Mesendoderm (in vitro differentiated cells): ENCODE measurements around the gene TMEM86A.

Source experiments
- DNase-seq: peaks from one replicate; pipeline ENCODE4 v3.0.0; 2013
- H2AK5ac ChIP-seq: 2 replicates; pipeline ENCODE4 v1.6.1; 2013; ENCODE audit warnings: low read length, inconsistent platforms
- H2BK120ac ChIP-seq: 2 replicates; pipeline ENCODE4 v1.6.1; 2013; ENCODE audit warnings: low read depth, mild to moderate bottlenecking, low read length, moderate library complexity, mixed read lengths
- H2BK15ac ChIP-seq: replicated peaks from 2 replicates; pipeline ENCODE4 v1.6.1; 2013; ENCODE audit warnings: low read depth, mild to moderate bottlenecking, moderate library complexity
- H2BK5ac ChIP-seq: 2 replicates; pipeline ENCODE4 v1.6.1; 2013; ENCODE audit warnings: low read length, inconsistent platforms
- H3K18ac ChIP-seq: 2 replicates; pipeline ENCODE4 v1.6.1; 2013; ENCODE audit warnings: mild to moderate bottlenecking, low read length, mixed read lengths
- H3K23ac ChIP-seq: one replicate; pipeline ENCODE4 v1.6.1; 2013; ENCODE audit warnings: low read length
- H3K27ac ChIP-seq: 2 replicates; pipeline ENCODE4 v1.5.1; 2013; ENCODE audit warnings: low read depth, mild to moderate bottlenecking, inconsistent platforms, low read length, moderate library complexity
- H3K27me3 ChIP-seq: 2 replicates; pipeline ENCODE4 v1.6.1; 2013; ENCODE audit warnings: low read length, control low read depth, mild to moderate bottlenecking, inconsistent platforms; ENCODE audit not compliant: insufficient read depth, poor library complexity
- H3K36me3 ChIP-seq: 2 replicates; pipeline ENCODE4 v1.6.1; 2013; ENCODE audit warnings: low read length, inconsistent platforms; ENCODE audit not compliant: control insufficient read depth, insufficient read depth
- H3K4ac ChIP-seq: one replicate; pipeline ENCODE4 v1.6.1; 2013; ENCODE audit warnings: low read depth, mild to moderate bottlenecking, low read length, moderate library complexity
- H3K4me1 ChIP-seq: 2 replicates; pipeline ENCODE4 v1.6.1; 2013; ENCODE audit warnings: low read depth, low read length, inconsistent platforms; ENCODE audit not compliant: control insufficient read depth
- H3K4me2 ChIP-seq: 2 replicates; pipeline ENCODE4 v1.6.1; 2013; ENCODE audit warnings: low read length
- H3K4me3 ChIP-seq: 2 replicates; pipeline ENCODE4 v1.5.1; 2013; ENCODE audit warnings: mild to moderate bottlenecking, low read length
- H3K56ac ChIP-seq: one replicate; pipeline ENCODE4 v1.6.1; 2013; ENCODE audit warnings: low read length
- H3K79me1 ChIP-seq: 2 replicates; pipeline ENCODE4 v1.6.1; 2013; ENCODE audit warnings: low read length, inconsistent platforms
- H3K79me2 ChIP-seq: 2 replicates; pipeline ENCODE4 v1.6.1; 2013; ENCODE audit warnings: mild to moderate bottlenecking, low read length; ENCODE audit not compliant: control insufficient read depth, insufficient read depth
- H3K9ac ChIP-seq: 2 replicates; pipeline ENCODE4 v1.6.1; 2013; ENCODE audit warnings: low read length, inconsistent platforms
- H4K5ac ChIP-seq: one replicate; pipeline ENCODE4 v1.6.1; 2013; ENCODE audit warnings: low read length
- H4K8ac ChIP-seq: one replicate; pipeline ENCODE4 v1.6.1; 2013; ENCODE audit warnings: low read depth, mild to moderate bottlenecking, control low read depth, low read length, moderate library complexity
- WGBS: extraction: QIAGEN DNeasy Blood & Tissue Kit; methylation state at CpG from one replicate; pipeline ENCODE4 v1.1.7; 2013; ENCODE audit warnings: low lambda C conversion rate, missing lambda C conversion rate; ENCODE audit not compliant: insufficient coverage; ENCODE audit errors: extremely low coverage; 5-methylcytosine and 5-hydroxymethylcytosine counted together

The TMEM86A gene

DNA sequence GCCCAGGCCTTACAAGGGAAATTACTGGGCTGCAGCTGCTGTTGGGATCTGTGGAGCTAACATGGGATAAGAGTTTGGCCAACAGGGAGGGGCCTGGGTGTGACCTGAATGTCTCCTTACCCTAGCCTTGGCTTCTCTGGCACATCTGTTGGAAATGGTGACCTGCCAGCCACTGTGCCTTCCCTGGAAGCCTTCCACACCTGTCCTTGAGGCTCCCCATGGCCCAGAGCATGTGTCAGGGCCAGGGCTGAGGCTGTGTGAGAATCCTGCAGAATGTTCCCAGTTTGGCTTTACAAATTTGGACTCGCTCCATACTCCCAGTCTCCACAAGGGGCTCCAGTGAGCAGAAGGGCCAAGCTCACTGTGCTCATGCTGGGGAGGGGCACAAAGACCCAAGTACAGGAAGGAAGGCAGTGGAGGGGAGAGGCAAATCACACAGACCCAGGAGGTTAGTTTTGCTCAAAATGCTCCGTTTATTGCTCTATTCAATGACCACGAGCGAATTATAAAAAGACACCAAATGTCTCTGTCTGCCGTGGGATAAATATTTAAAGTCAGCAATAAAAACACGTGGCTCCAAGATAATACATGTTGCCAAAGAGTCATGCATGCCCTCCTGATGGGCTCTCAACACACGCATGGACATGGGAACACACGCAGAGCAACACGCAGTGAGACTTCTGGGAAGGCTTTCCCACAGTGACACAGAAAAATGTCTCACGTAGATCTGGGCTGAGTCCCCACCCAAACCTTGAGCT, 29.1 kb downstream of the TMEM86A start:
- no peak overlapping the region for H2BK5ac ChIP-seq
- H3K36me3 ChIP-seq = no peaks in the 10 kb centered on the region
- H3K79me2 ChIP-seq = no peaks in the 10 kb centered on the region
- H4K5ac ChIP-seq = no peak overlapping the region
- peak; percentile 83 for DNase-seq
- H3K9ac ChIP-seq = no peak overlapping the region
- no peak overlapping the region for H3K56ac ChIP-seq
- no peaks in the 10 kb centered on the region for H3K79me1 ChIP-seq
- no peak overlapping the region for H2BK120ac ChIP-seq
- H3K18ac ChIP-seq = no peak overlapping the region
- H3K4ac ChIP-seq = no peak overlapping the region
- no CpG with 5 or more reads among the region's 10 CpGs for WGBS
- no peak overlapping the region for H2BK15ac ChIP-seq
- no peaks in the 10 kb centered on the region for H3K27me3 ChIP-seq
- no peaks in the 10 kb centered on the region for H3K4me1 ChIP-seq
- no peak overlapping the region for H4K8ac ChIP-seq
- no peak overlapping the region for H3K27ac ChIP-seq
- H2AK5ac ChIP-seq = no peak overlapping the region
- no peak overlapping the region for H3K4me2 ChIP-seq
- H3K4me3 ChIP-seq = no peak overlapping the region
- no peak overlapping the region for H3K23ac ChIP-seq

DNA sequence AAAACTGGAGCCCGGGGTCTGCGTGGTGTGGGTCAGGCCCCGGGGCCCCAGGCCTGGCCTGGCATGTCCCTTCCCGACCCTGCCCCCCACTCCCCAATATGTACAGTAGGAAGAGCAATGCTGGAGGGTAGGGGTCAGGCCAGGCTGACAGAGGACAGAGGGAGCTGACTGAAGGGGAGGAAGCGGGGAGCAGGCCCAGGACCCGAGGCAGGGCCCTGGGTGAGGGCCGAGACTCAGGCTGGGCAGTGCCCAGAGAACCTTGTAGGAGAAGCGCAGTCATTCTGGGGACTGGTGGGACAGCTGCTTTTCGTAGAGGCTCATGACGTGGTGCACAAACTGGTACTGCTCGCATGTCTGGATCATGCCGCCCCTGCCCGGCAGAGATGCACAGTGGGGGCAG, 30.1 kb downstream of the TMEM86A start:
- Histone ChIP-seq H3K9ac (no peak overlapping the region), H3K36me3 (no peaks in the 10 kb centered on the region), H3K4me3 (no peak overlapping the region), H4K8ac (no peak overlapping the region), H3K4me2 (no peak overlapping the region), H3K4ac (no peak overlapping the region), H3K27me3 (no peaks in the 10 kb centered on the region), H3K79me1 (no peaks in the 10 kb centered on the region), H2AK5ac (no peak overlapping the region), H3K18ac (no peak overlapping the region), H3K79me2 (no peaks in the 10 kb centered on the region), H4K5ac (no peak overlapping the region), H2BK15ac (no peak overlapping the region), H2BK5ac (no peak overlapping the region), H2BK120ac (no peak overlapping the region), H3K4me1 (no peaks in the 10 kb centered on the region), H3K56ac (no peak overlapping the region), H3K27ac (no peak overlapping the region), H3K23ac (no peak overlapping the region)
- no CpG with 5 or more reads among the region's 13 CpGs for WGBS
- DNase-seq = no peak

DNA sequence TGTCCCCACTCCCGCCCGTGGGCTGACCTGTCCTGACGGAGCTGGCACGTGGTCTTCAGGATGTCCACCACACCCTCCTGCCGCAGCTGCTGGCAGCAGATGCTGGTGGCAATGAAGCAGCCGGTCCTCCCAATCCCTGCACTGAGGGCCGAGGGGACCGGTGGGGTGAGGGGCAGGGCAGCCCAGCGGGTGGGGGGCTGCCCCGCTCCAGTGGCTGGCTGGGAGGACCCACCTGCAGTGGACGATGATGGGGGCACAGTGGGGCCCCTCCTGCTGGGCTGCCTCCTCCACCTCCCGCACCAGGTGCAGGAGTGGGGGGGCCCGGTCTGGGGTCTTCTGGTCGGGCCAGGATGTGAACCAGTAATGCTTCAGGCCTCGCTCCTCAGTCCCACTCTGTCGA, 30.8 kb downstream of the TMEM86A start:
- H2AK5ac ChIP-seq = no peak overlapping the region
- H4K8ac ChIP-seq = no peak overlapping the region
- no peaks in the 10 kb centered on the region for H3K79me1 ChIP-seq
- H3K23ac ChIP-seq = no peak overlapping the region
- H3K56ac ChIP-seq = no peak overlapping the region
- H4K5ac ChIP-seq = no peak overlapping the region
- H3K4me3 ChIP-seq = no peak overlapping the region
- no peak overlapping the region for H2BK5ac ChIP-seq
- no peak overlapping the region for H3K9ac ChIP-seq
- no peaks in the 10 kb centered on the region for H3K4me1 ChIP-seq
- no peak overlapping the region for H2BK120ac ChIP-seq
- no peaks in the 10 kb centered on the region for H3K36me3 ChIP-seq
- H2BK15ac ChIP-seq = no peak overlapping the region
- no peak for DNase-seq
- H3K4me2 ChIP-seq = no peak overlapping the region
- WGBS = no CpG with 5 or more reads among the region's 16 CpGs
- H3K27ac ChIP-seq = no peak overlapping the region
- no peaks in the 10 kb centered on the region for H3K27me3 ChIP-seq
- H3K4ac ChIP-seq = no peak overlapping the region
- H3K79me2 ChIP-seq = no peaks in the 10 kb centered on the region
- H3K18ac ChIP-seq = no peak overlapping the region

GRCh38 chr11:18730020-18730419, 31.4 kb downstream of the TMEM86A start:
- no peak overlapping the region for H4K8ac ChIP-seq
- no peak overlapping the region for H2BK5ac ChIP-seq
- H3K4me3 ChIP-seq = no peak overlapping the region
- H3K27ac ChIP-seq = no peak overlapping the region
- H3K18ac ChIP-seq = no peak overlapping the region
- H3K56ac ChIP-seq = no peak overlapping the region
- H2BK120ac ChIP-seq = no peak overlapping the region
- no peaks in the 10 kb centered on the region for H3K36me3 ChIP-seq
- WGBS = no CpG with 5 or more reads among the region's 9 CpGs
- H3K79me1 ChIP-seq = no peaks in the 10 kb centered on the region
- no peaks in the 10 kb centered on the region for H3K27me3 ChIP-seq
- H4K5ac ChIP-seq = no peak overlapping the region
- H2BK15ac ChIP-seq = no peak overlapping the region
- H2AK5ac ChIP-seq = no peak overlapping the region
- H3K23ac ChIP-seq = no peak overlapping the region
- H3K9ac ChIP-seq = no peak overlapping the region
- DNase-seq = no peak
- H3K79me2 ChIP-seq = no peaks in the 10 kb centered on the region
- no peak overlapping the region for H3K4me2 ChIP-seq
- no peak overlapping the region for H3K4ac ChIP-seq
- no peaks in the 10 kb centered on the region for H3K4me1 ChIP-seq

- Histone ChIP-seq H3K27ac (no peak overlapping the region), H2AK5ac (no peak overlapping the region), H2BK15ac (no peak overlapping the region), H4K8ac (no peak overlapping the region), H3K18ac (no peak overlapping the region), H3K23ac (no peak overlapping the region), H3K79me2 (no peaks in the 10 kb centered on the region), H3K9ac (no peak overlapping the region), H4K5ac (no peak overlapping the region), H3K36me3 (no peaks in the 10 kb centered on the region), H3K4me3 (no peak overlapping the region), H3K4me1 (no peaks in the 10 kb centered on the region), H3K56ac (no peak overlapping the region), H2BK120ac (no peak overlapping the region), H3K79me1 (no peaks in the 10 kb centered on the region), H3K4me2 (no peak overlapping the region), H3K4ac (no peak overlapping the region), H3K27me3 (no peaks in the 10 kb centered on the region), H2BK5ac (no peak overlapping the region)
- no CpG with 5 or more reads among the region's 2 CpGs for WGBS
- DNase-seq = no peak
These were observed 32.9 kb downstream of the TMEM86A start for GRCh38 chr11:18731441-18731840.
